ENCODE data around the gene SPATA25.
"Not testable (repeated sequence)": the region's sequence is repeated elsewhere in the genome, so short reads cannot be mapped to it uniquely, and the experiment has no call there.

Gene SPATA25

DNA sequence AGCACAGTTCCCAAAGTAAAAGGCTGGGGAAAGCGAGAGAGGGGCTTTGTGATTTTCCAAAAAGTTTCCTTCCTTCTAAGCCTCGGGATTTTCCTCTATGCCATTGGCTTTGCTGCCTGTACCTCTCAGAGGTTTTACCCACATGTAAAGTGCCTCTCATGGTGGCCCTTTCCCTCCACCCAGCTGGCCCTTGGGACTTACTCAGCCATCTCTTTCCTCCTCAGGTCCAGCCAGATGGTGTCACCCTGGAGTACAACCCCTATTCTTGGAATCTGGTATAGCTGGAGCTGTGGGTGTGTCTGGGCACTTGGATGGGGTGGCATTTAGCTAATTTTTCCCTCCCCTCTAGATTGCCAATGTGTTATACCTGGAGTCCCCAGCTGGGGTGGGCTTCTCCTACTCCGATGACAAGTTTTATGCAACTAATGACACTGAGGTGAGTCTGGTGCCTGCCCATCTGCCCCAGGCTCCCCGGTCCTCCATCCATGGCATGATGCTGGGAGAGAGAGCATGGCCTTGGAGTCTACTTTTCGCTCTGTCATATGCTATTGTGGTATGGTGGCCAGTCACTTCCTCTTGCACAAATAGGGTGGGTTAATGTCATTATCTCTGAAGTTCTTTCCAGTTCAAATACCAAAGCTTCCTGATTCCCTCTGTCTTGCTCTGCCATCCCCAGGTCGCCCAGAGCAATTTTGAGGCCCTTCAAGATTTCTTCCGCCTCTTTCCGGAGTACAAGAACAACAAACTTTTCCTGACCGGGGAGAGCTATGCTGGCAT is 4.8 kb upstream of the SPATA25 start:
- DNase-seq: no peak

GRCh38 chr20:45890985-45891983 is 3.9 kb upstream of the SPATA25 start, which contains the start of the genes CTSA and NEURL2:
Gene CTSA (plus strand): TSS chr20:45891335. CDS start chr20:45891569, 234 bp downstream.
Gene NEURL2 (minus strand): TSS chr20:45891208. CDS start chr20:45890991, 217 bp downstream.
- DNase-seq: peak; percentile 75

DNA sequence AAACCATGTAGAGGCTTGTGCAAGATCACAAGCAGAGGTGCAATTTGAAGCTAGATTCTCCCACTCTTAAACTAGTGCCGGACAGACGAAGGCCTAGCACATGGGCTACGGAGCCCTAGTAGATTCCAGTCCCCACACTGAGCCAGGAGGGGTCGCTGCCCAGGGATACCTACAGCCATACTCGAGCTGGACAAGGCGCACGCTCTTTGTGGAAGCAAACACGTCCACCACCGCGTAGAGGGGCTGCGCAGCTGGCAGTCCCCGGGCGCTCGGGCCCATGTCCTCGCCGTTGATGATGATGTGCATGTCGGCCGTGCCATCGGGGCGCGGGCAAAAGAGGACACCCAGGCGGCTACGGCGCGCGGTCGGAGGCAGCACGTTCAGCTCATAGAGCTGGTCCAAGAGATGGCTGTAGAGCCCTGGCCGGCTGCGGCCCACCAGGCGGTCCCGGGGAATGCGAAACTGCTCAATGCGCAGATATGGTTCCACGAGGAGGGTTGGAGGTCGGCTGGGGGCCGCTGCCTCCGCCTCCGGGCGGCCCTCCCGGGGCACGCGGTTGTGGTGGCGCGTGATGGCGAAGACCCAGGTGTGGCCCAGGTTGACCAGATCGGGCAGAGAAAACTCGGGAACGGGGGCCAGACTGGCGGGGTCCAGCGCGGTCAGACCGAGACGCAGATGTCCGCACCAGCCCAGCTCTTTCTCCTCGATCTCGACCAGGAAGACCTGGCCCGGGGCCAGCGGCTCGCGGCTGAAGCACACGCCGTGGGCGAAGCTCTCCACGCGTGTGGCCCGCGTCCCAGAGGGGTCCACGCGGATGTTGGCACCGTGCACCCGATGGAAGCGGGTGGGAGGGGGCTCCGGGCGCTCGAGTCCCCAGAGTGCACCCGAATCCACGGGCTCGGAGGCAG is 2.9 kb upstream of the SPATA25 start:
- DNase-seq: peak; percentile 62

GRCh38 chr20:45888681-45889080 is 1.3 kb upstream of the SPATA25 start:
- no peak for DNase-seq

- no peak for DNase-seq
Observed at GRCh38 chr20:45886590-45887345, 654 bp downstream of the SPATA25 start.

- DNase-seq: no peak
Observed at GRCh38 chr20:45883100-45883469, 4.3 kb downstream of the SPATA25 start.

- no peak for DNase-seq
Observed at GRCh38 chr20:45882469-45883099, 4.8 kb downstream of the SPATA25 start.

GRCh38 chr20:45880988-45881788 is 6.2 kb downstream of the SPATA25 start, which contains the start of gene ZSWIM1:
Gene ZSWIM1 (plus strand): TSS chr20:45881227. CDS start chr20:45882593, 1,366 bp downstream.
- DNase-seq: peak; percentile 99

- DNase-seq: no peak
Observed at GRCh38 chr20:45878076-45878761, 9.2 kb downstream of the SPATA25 start.

GRCh38 chr20:45874576-45874975 is 12.8 kb downstream of the SPATA25 start:
- DNase-seq: no peak

DNA sequence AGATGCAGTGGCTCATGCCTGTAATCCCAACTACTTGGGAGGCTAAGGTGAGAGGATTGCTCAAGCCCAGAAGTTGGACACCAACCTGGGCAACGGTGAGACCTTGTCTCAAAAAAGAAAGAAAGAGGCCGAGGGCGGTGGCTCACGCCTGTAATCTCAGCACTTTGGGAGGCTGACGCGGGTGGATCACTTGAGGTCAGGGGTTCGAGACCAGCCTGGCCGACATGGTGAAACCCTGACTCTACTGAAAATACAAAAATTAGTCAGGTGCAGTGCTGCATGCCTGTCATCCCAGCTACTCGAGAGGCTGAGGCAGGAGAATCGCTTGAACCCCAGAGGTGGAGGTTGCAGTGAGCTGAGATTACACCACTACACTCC is 13.3 kb downstream of the SPATA25 start:
- not testable (repeated sequence) for DNase-seq

- no peak for DNase-seq
Observed at GRCh38 chr20:45873409-45874103, 13.9 kb downstream of the SPATA25 start.

DNA sequence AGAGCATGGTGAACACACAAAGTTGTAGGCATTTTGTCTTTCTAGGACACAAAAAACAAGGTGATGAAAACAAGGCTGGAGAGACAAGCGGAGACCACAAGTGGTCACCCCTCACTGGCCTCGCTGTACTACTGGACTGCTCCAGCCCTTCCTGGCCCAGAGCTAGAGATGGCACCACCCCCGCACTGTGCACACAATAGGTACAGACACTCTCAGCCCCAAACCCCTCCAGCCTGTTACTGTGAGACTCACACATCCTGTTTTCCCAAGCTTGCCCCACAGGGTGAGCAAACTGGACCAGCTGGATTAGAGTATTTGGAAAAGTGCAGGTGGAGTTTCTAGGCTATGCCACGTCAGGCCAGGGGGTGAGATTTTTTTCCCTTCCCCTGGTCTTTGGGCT is 14.8 kb downstream of the SPATA25 start:
- DNase-seq: no peak

GRCh38 chr20:45867819-45868176 is 19.6 kb downstream of the SPATA25 start:
- no peak for DNase-seq

- DNase-seq: no peak
Observed at GRCh38 chr20:45867136-45867818, 20.1 kb downstream of the SPATA25 start.

GRCh38 chr20:45866454-45866853 is 21.0 kb downstream of the SPATA25 start:
- DNase-seq: no peak

DNA sequence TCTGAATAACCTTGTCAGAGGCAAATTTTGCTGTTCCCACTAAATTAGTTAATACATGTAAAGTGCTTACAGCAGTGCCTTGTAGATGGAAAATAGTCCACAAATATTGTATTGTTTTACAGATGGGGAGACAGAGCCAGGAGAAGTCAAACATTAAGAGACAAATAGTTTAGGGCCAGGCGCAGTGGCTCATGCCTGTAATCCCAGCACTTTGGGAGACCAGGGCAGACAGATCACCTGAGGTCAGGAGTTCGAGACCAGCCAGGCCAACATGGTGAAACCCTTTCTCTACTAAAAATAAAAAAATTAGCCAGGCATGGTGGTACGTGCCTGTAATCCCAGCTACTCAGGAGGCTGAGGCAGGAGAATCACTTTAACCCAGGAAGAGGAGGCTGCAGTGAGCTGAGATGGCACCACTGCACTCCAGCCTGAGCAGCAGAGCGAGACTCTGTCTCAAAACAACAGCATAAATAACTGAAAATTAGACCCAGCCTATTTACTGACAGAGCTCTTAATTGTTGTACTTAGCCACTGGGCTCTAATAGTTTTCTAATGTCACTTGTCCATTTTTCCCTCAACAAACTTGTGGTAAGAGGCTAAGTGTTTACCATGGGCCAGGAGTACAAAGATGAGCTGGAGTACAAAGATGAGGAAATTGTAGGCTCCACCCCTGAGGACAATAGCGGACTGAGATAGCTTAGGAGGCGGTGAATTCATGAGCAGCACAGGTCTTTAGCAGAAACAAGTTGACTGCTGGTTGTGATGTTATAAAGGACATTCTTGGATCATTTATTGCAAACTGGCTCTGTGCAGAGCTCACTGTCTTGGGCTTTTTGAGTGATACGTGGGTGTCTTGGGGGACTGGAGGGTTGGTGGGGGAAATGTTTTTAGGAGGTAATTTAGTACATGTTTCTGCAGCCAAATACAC is 23.6 kb downstream of the SPATA25 start:
- no peak for DNase-seq

Data from NCI-H1092 (cell line).